ENCODE data around the gene ATG101.

ATG101 gene

DNA sequence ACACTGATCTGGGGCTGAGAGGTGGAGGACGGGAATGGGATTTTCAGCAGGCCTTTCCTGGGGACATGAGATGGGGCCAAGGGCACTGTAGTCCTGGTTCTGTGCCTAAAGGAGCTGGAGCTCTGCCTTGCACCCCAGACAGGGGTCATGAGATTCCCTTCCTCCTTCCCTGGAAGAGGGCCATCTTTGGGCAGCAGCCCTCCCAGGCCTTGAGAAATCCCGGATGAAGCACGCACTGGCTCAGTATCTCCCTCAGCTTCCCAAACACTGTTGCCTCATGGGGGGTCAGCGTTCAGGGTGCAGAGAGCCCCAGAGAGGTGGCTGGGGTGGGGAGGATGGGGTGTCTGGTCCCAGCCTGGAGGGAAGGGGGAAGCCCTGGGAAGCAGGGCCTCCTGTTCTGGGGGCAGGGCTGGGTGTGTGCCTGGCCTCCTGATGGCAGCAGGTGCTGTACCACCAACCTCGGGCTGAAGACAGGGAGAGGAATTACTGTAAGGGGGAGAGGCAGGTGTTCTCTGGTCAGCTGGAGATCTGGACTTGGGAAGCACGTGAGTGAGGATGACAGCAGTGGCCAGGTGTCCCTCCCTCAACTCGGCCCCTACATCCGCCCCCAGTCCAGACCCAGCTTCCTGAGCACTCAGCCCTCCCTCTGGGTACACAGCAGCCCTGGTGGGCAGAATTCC, 26.9 kb upstream of the ATG101 start:
- DNase-seq: no peak

DNA sequence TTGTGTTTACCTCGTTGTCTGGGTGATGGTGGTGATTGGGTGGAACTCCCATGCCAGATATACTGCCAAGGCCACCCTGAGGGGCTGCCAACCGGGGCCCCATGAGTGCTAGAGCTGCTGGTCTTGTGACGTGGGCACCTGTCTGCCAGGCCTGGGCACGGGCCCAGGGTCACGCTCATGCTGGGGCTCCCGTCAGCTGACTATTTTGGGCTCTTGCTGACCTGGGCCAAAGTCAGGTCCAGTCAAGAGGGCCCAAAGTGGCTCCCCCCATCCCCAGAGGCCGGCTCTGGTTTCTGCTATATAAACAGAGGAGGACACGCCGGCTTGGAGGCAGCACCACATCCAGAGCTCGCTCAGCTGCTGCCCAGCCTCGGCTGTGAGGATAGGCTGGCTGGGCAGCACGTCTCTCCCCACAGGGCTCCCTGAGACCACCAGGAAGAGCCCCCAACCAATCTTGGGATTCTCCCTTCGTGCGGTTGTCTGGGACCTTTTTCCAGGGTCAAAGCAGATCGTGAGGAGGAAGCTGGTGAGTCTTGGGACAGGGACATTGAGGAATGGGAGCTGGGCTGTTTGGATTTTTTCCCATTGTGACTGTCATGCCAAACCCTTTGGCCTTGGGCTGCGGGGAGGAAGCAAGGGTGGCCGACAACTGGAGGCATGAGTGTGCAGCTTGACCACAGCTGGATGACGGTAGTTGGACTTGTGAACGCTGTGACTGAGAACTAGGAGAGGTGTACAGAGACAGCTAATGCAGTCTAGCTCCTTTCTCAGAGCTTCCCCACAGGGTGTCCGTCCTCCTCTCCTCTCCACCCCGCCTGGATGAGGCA, 26.2 kb upstream of the ATG101 start:
- no peak for DNase-seq

DNA sequence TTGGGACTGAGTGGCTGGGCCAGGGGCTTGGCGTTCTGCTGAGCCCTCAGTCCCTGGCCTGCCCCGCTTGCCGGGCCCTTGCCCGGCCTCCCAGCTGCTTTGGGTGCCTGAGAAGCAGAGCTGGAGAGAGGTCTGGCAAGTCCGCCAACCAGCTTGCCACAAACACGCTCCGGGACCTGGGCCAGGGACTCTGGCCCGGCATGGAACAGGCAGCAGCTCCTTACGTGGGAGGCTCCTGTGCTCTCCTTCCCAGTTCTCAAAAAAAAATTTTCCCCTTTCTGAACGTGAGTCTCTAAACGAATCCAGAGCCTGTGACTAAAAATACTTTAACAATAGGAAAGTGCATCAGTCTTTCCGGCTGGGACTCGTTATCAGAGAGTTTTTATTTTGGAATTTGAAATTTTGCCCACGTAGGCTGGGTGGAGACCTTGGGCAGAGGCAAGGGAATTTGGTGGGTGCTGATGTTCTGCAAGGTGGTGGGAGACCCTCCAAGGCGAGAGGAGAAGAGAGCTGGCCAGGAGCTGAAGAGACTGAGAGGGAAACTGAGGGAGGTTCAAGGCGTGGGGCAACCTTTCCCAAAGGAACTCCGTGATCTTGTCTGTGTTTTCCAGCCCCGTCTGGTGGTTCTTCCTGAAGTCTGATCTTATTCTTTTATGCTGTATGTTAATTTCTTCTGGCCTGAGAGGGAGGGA, 25.3 kb upstream of the ATG101 start:
- peak; percentile 58 for DNase-seq

DNA sequence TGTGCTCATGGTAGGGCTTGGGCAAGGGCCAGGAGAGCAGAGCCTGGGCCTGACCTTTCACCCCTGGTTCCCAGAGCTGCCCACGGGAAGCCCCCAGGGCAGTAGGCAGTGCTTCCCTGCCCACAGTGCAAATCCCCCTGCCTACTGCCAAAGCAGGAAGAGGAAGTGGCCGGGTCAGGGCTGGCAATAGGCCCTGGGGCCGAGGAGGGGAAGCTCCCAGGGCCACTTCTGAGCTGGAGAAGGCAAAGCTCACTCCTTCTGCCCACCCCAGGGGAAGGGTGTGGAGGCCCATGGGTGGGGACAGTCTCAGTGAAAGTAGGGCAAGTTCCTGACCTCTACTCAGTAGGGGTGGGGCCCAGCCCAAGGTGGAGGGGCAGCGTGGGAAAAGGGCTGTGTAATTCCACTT, 24.0 kb upstream of the ATG101 start:
- DNase-seq: no peak

DNA sequence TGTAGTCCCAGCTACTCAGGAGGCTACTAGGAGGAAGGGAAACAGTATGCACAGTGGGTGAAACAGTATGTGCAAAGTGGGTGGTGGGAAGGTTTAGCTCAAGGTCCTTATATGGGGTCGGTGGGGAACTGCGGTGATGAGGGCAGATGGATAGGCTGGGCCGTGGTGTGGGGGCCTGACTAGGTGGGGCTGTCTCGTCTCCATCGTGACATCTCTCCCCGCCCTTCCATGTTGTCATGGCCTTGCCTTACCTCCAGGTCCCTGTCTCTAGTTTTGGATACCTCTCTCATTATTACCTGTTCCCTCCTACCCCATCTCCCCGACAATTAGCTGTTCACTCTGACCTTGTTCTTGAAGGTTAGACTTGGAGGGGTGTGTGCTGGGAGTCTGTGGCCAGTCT, 22.9 kb upstream of the ATG101 start:
- no peak for DNase-seq

DNA sequence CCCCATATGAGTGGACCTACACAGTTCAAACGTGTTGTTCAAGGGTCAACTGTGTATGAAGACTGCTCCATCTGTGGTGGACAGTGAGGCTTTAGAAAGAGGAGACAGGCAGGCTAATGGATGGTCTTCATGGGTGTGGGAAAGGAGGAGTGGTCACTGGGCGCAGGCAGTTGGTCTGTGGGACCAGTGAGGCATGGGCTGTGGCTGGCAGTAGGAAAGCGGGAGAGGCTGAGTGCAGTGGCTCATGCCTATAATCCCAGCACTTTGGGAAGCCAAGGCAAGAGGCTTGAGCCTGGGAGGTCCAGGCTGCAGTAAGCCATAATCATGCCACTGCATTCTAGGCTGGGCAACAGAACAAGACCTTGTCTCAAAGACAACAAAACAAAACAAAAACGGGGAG, 20.5 kb upstream of the ATG101 start:
- DNase-seq: no peak

DNA sequence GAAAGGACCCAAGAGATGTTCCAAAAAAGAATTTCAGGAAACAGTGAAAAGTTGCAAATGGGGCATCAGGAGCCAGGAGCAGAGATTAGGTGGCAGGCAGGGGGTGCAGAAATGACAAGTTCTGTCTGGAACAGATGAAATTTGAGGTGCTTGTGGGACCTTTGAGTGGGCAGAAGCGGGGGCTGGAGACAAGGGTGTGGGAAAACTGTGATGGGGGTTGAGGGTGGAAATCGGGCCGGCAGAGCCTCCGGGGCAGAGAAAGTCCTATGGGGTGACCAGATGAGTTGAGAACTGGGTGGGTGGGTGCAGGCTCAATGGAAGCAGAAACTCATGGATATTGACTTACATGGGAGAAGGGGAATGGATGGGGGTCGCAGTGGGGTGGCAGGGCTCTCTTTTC, 20.1 kb upstream of the ATG101 start:
- DNase-seq: no peak

DNA sequence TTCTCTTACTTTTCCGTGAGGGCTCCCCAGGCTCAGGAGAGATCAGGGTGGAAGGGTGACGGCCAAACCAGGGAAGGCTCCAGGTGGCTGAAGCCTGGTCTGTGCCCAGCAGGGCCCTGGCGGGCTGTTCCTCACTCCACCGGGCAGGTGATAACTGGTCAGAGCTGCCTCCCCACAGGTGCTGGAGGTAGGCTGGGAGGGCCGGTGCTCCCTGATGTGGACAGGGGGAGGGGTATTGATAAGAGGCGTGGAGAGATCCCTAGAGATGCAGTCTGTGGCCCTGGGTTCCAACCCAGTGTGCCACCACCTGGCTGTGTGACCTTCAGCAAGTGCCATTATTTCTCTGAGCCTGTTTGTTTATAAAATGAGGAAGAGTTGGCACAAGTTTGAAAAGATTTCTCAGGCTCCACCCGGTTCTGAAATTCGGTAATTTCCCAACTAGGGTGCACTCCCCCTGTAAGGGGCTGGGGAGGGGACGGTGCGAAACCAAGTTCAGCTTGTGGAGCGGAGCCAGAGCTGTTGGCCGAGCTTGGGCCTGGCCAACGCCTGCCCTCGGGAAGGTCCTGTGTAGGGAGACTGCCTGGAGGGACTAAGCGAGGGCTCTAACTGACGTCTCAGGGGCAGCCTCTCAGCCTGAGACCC, 19.5 kb upstream of the ATG101 start:
- DNase-seq: no peak

DNA sequence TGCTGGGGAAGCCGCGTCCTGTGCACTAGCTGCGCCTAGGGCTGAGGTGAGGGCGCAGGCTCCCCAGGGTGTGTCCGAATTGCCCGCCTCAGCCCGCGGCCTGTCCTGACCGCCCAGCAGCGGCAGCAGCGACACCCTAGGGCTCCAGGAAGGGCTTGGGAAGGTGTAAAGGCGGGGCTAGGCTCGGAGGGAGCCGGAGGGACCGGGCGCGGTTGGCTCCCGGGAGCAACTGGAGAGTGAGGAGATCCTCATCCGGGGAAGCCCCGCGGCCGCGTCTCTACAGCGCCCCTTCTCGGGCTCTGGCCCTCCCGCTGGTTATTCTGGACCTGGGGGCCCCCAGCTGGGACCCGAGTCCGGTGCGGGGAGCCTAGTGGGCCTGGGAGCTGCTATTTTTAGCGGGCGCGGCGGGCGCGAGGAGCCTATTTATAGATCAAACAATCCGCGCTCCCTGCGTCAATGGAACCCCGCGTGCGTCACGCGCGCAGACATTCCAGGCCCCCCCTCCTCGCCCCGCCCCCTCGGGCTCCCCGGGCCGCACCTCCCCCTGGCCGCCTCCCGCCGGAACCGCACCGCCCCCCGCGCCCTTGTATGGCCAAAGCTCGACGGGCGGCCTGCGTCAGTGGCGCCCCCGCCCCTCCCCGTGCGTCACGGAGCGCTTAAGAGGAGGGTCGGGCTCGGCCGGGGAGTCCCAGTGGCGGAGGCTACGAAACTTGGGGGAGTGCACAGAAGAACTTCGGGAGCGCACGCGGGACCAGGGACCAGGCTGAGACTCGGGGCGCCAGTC, 18.8 kb upstream of the ATG101 start, which contains the start of gene NR4A1:
Gene NR4A1 (plus strand): TSS at position 685 of the 784 bp plus-strand sequence. CDS start 2,887 bp downstream, outside the sequence.
- peak; percentile 89 for DNase-seq

DNA sequence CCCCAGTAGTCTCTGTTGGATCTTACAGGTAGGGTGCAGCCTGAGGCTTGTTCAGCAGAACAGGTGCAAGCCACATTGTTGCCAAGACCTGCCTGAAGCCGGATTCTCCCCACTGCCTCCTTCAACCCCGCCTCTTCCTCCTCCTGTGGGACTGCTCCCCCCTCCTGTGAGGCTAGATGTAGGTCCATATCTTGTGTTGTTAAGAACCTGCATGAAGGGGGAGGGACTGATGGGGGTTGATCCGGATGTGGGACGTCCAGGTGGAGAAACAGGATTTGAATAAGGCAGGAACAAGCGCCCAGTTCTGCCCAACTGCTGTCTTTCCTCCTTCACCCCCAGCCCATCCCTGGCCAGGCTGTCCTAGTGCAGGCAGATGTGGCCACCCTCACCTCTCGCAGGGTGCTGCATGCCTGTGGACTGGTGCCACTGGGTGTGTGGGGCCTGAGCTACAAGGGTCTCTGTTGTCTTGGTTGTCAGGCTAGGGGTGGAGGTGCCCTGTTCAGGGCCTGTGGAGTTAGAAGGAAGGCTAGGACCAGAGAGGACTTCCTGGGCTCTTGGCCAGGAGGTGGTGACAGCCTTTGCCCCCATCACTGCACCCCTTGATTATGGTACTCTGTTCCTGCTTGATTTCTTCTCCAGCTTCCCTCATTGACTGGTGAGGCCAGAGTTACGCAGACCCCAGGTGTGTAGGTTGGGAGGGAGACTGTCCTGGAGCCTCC, 17.2 kb upstream of the ATG101 start:
- DNase-seq: no peak

DNA sequence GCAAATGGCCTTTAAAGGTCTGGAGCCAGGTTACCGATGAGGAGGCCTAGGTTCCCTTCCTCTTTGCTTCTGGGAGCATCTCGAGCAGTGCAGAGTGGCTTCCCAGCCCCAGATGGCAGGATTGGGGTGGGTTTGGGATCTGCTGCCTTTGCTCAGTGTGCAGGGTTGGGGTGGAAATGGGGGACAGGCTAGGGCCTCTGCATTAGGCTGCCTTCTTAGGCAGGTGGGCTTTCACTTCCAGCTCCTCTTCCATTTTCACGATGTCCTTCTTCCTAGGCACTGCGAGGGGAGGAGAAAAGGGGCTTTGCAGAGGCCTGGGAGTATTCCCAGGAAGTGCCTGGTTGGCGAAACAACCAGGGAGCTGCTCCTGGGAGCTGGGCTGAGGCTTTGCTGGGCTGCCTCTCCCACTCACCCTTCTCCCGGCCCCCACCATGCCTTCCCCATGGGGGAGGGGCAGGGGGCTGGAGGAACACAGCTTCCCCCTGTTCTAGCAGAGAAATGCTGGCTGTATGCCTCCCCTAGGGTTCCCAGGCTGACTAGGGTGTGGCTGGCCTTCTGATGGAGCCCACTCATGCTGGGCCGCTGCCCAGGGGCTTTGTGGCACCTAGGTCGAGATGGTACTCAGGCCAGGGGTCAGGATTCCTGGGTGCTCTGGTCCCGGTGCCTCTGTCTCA, 16.1 kb upstream of the ATG101 start:
- no peak for DNase-seq

DNA sequence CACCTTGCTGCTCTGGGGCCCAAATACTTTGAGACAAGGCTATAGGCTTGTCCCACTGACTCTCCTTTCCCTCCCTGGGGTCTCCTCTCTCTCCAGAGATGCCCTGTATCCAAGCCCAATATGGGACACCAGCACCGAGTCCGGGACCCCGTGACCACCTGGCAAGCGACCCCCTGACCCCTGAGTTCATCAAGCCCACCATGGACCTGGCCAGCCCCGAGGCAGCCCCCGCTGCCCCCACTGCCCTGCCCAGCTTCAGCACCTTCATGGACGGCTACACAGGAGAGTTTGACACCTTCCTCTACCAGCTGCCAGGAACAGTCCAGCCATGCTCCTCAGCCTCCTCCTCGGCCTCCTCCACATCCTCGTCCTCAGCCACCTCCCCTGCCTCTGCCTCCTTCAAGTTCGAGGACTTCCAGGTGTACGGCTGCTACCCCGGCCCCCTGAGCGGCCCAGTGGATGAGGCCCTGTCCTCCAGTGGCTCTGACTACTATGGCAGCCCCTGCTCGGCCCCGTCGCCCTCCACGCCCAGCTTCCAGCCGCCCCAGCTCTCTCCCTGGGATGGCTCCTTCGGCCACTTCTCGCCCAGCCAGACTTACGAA, 15.4 kb upstream of the ATG101 start:
- no peak for DNase-seq

DNA sequence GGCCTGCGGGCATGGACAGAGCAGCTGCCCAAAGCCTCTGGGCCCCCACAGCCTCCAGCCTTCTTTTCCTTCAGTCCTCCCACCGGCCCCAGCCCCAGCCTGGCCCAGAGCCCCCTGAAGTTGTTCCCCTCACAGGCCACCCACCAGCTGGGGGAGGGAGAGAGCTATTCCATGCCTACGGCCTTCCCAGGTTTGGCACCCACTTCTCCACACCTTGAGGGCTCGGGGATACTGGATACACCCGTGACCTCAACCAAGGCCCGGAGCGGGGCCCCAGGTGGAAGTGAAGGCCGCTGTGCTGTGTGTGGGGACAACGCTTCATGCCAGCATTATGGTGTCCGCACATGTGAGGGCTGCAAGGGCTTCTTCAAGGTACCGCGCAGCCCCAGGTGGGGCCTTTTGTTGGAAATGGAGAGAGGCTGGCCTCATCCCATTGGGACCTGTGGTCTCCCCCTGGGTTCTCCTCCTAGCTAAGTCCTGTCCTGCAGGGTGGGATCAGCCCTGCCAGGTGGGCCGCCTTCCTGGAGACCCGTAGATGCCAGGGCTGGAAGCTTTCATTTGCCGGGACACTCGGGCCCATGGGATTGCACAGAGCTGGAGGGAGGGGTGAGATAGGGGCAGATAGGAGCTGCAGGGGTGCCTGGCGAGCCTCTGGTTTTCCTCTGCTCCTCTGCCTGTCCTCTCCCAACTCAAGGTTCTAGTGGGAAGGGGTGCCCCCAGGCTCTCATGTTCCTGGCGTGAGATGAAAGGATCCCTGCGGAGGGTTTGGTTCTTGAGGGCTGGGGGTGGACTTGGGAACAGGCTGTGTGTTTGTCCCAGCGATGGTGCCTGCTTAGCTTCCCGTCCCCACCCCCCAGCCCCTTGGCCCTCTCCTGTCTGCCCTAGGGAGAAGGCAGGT, 14.7 kb upstream of the ATG101 start:
- DNase-seq: no peak

DNA sequence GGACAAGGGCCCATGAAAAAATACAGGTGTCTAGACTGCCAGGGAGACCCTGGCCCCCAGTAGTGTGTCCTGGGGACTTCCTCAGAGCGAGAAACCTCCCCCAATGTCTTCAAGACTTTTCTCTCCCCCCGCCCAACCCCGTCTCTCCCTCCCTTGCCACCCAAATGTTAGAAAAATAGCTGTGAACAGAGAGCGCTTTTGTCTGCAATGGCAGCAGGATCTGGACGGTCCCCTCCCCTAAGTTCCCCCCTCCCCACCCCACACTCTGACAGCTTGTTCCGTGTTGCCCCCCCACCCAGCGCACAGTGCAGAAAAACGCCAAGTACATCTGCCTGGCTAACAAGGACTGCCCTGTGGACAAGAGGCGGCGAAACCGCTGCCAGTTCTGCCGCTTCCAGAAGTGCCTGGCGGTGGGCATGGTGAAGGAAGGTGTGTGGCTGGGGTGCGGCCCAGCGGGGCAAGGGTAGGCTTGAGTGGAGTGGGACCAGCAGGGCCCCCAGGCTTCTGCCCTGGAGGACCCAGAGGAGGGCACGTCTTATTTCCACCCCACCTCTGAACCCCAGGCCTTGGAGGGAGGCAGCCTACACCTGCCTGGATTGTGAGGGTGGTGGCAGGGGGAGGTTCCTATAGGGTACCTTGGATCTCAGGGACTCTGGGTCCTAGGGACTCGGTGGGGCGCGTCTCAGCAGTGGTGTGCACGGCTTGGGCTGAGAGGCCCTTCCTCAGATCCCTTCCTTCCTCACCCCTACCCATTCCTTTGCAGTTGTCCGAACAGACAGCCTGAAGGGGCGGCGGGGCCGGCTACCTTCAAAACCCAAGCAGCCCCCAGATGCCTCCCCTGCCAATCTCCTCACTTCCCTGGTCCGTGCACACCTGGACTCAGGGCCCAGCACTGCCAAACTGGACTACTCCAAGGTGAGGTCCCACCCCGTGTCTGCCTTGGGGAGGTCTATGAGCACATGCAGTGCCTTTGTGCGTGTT, 13.8 kb upstream of the ATG101 start:
- no peak for DNase-seq

DNA sequence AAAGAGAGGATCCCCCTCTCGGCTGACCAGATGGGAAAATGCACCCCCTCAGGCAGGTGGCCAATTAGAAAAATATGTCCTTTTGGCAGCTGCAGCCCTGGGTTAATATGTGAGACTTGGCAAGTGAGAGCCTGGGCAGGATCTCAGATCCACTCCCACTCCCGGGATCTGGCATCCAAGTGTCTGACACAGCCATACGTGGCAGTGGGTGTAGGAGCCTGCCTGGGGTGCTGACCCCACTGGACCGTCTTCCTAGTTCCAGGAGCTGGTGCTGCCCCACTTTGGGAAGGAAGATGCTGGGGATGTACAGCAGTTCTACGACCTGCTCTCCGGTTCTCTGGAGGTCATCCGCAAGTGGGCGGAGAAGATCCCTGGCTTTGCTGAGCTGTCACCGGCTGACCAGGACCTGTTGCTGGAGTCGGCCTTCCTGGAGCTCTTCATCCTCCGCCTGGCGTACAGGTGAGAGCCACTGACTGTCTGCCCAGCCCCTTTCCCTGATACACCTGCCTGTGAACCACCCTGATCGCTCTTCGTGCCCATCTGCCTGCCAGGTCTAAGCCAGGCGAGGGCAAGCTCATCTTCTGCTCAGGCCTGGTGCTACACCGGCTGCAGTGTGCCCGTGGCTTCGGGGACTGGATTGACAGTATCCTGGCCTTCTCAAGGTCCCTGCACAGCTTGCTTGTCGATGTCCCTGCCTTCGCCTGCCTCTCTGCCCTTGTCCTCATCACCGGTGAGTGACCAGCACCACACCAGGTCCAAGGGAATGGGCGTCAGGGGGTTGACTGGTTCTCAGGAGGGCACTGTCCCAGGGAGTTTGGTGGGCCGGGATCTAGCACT, 12.8 kb upstream of the ATG101 start:
- DNase-seq: no peak

DNA sequence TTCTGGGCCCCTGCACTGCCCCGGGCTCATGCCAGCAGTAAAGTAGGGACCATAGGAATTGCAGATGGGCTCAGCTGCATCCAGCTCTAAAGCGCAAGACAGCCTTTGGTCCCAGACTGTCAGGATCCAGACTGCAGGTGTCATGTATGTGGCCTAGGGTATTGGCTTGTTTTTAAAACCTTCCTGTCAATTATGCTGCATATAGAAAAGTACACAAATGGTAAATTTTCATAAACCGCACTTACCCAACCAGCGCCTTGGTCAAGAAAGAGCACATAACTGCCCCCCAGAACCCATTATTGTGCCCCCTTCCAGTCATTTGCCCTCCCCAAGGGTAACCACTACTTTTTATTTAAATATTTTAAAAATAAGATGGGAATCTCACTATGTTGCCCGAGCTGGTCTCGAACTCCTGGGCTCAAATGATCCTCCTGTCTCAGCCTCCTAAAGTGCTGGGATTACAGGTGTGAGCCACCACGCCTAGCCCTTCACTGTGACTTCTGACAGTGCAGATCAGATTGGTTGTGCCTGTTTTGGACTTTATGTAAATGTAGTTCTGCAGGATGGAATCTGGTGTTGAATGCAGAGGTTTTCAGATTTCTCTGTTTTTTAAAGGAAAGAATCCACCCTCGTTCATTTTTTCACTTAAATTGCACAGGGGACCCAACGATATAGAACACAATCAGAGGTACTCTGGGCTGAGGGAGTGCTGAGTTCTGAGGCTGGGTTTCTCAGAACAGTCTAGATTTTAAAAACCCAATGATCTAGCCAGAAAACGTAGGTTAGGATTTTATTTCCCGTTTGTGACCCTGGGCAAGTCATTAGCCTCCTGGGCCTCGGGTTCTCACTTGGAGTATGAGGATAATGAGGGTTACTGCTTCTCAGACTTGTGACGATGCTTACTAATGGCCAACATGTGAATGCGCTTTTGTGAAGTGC, 11.9 kb upstream of the ATG101 start:
- DNase-seq: no peak
